ENCODE data around the gene ADRA1B.

ADRA1B gene

GRCh38 chr5:159886296-159886695 lies 30.0 kb upstream of the ADRA1B start:
- Histone ChIP-seq H3K36me3 (ENCODE audit: control insufficient read depth in 2 of 2, insufficient read depth in 2 of 2, low read length in 2 of 2) (no peaks in the 10 kb centered on the region), H3K9ac (ENCODE audit: low read length in 2 of 2) (no peak overlapping the region), H3K9me3 (ENCODE audit: control insufficient read depth in 2 of 2, low read length in 2 of 2) (no peaks in the 10 kb centered on the region), H3K27me3 (ENCODE audit: control insufficient read depth in 1 of 2, insufficient read depth in 2 of 2, low read length in 2 of 2) (no peaks in the 10 kb centered on the region), H3K4me3 (ENCODE audit: low read length in 2 of 2) (no peak overlapping the region), H3K4me1 (ENCODE audit: control insufficient read depth, insufficient read depth, low read length) (no peaks in the 10 kb centered on the region), H3K27ac (ENCODE audit: low read length) (no peak overlapping the region)

GRCh38 chr5:159887050-159887449 lies 29.2 kb upstream of the ADRA1B start:
- H3K36me3 ChIP-seq (ENCODE audit: control insufficient read depth in 2 of 2, insufficient read depth in 2 of 2, low read length in 2 of 2): no peaks in the 10 kb centered on the region

GRCh38 chr5:159888860-159889259 lies 27.4 kb upstream of the ADRA1B start:
- Histone ChIP-seq H3K4me1 (ENCODE audit: control insufficient read depth, insufficient read depth, low read length) (no peaks in the 10 kb centered on the region), H3K4me3 (ENCODE audit: low read length in 2 of 2) (no peak overlapping the region), H3K9me3 (ENCODE audit: control insufficient read depth in 2 of 2, low read length in 2 of 2) (no peaks in the 10 kb centered on the region), H3K36me3 (ENCODE audit: control insufficient read depth in 2 of 2, insufficient read depth in 2 of 2, low read length in 2 of 2) (no peaks in the 10 kb centered on the region), H3K27me3 (ENCODE audit: control insufficient read depth in 1 of 2, insufficient read depth in 2 of 2, low read length in 2 of 2) (no peaks in the 10 kb centered on the region), H3K27ac (ENCODE audit: low read length) (no peak overlapping the region), H3K9ac (ENCODE audit: low read length in 2 of 2) (no peak overlapping the region)

More at GRCh38 chr5:159887050-159887449, 29.2 kb upstream of the ADRA1B start:
- Histone ChIP-seq H3K27me3 (ENCODE audit: control insufficient read depth in 1 of 2, insufficient read depth in 2 of 2, low read length in 2 of 2) (no peaks in the 10 kb centered on the region), H3K4me3 (ENCODE audit: low read length in 2 of 2) (no peak overlapping the region), H3K27ac (ENCODE audit: low read length) (no peak overlapping the region), H3K9ac (ENCODE audit: low read length in 2 of 2) (no peak overlapping the region), H3K4me1 (ENCODE audit: control insufficient read depth, insufficient read depth, low read length) (no peaks in the 10 kb centered on the region), H3K9me3 (ENCODE audit: control insufficient read depth in 2 of 2, low read length in 2 of 2) (no peaks in the 10 kb centered on the region)

- Histone ChIP-seq H3K36me3 (ENCODE audit: control insufficient read depth in 2 of 2, insufficient read depth in 2 of 2, low read length in 2 of 2) (no peaks in the 10 kb centered on the region), H3K27me3 (ENCODE audit: control insufficient read depth in 1 of 2, insufficient read depth in 2 of 2, low read length in 2 of 2) (no peaks in the 10 kb centered on the region), H3K4me1 (ENCODE audit: control insufficient read depth, insufficient read depth, low read length) (no peaks in the 10 kb centered on the region), H3K9ac (ENCODE audit: low read length in 2 of 2) (no peak overlapping the region), H3K9me3 (ENCODE audit: control insufficient read depth in 2 of 2, low read length in 2 of 2) (no peaks in the 10 kb centered on the region), H3K27ac (ENCODE audit: low read length) (no peak overlapping the region), H3K4me3 (ENCODE audit: low read length in 2 of 2) (no peak overlapping the region)
Measured at GRCh38 chr5:159890141-159890540, 26.1 kb upstream of the ADRA1B start.

- H3K27me3 ChIP-seq (ENCODE audit: control insufficient read depth in 1 of 2, insufficient read depth in 2 of 2, low read length in 2 of 2): no peaks in the 10 kb centered on the region
- H3K4me1 ChIP-seq (ENCODE audit: control insufficient read depth, insufficient read depth, low read length): no peaks in the 10 kb centered on the region
- no peaks in the 10 kb centered on the region for H3K9me3 ChIP-seq (ENCODE audit: control insufficient read depth in 2 of 2, low read length in 2 of 2)
- H3K4me3 ChIP-seq (ENCODE audit: low read length in 2 of 2): no peak overlapping the region
- H3K9ac ChIP-seq (ENCODE audit: low read length in 2 of 2): no peak overlapping the region
- H3K36me3 ChIP-seq (ENCODE audit: control insufficient read depth in 2 of 2, insufficient read depth in 2 of 2, low read length in 2 of 2): no peaks in the 10 kb centered on the region
- H3K27ac ChIP-seq (ENCODE audit: low read length): no peak overlapping the region
Measured at GRCh38 chr5:159891371-159891770, 24.9 kb upstream of the ADRA1B start.

- Histone ChIP-seq H3K9me3 (ENCODE audit: control insufficient read depth in 2 of 2, low read length in 2 of 2) (no peaks in the 10 kb centered on the region), H3K27ac (ENCODE audit: low read length) (no peak overlapping the region), H3K27me3 (ENCODE audit: control insufficient read depth in 1 of 2, insufficient read depth in 2 of 2, low read length in 2 of 2) (no peaks in the 10 kb centered on the region), H3K9ac (ENCODE audit: low read length in 2 of 2) (no peak overlapping the region), H3K4me3 (ENCODE audit: low read length in 2 of 2) (no peak overlapping the region), H3K4me1 (ENCODE audit: control insufficient read depth, insufficient read depth, low read length) (no peaks in the 10 kb centered on the region), H3K36me3 (ENCODE audit: control insufficient read depth in 2 of 2, insufficient read depth in 2 of 2, low read length in 2 of 2) (no peaks in the 10 kb centered on the region)
Measured at GRCh38 chr5:159893040-159893695, 23.1 kb upstream of the ADRA1B start.

GRCh38 chr5:159894149-159894720 lies 22.0 kb upstream of the ADRA1B start:
- no peak overlapping the region for H3K9ac ChIP-seq (ENCODE audit: low read length in 2 of 2)
- H3K27ac ChIP-seq (ENCODE audit: low read length): no peak overlapping the region
- no peak overlapping the region for H3K4me3 ChIP-seq (ENCODE audit: low read length in 2 of 2)
- H3K27me3 ChIP-seq (ENCODE audit: control insufficient read depth in 1 of 2, insufficient read depth in 2 of 2, low read length in 2 of 2): no peaks in the 10 kb centered on the region
- H3K9me3 ChIP-seq (ENCODE audit: control insufficient read depth in 2 of 2, low read length in 2 of 2): no peaks in the 10 kb centered on the region
- no peaks in the 10 kb centered on the region for H3K36me3 ChIP-seq (ENCODE audit: control insufficient read depth in 2 of 2, insufficient read depth in 2 of 2, low read length in 2 of 2)
- no peaks in the 10 kb centered on the region for H3K4me1 ChIP-seq (ENCODE audit: control insufficient read depth, insufficient read depth, low read length)

GRCh38 chr5:159897786-159898393 lies 18.4 kb upstream of the ADRA1B start:
- Histone ChIP-seq H3K9me3 (ENCODE audit: control insufficient read depth in 2 of 2, low read length in 2 of 2) (no peaks in the 10 kb centered on the region), H3K9ac (ENCODE audit: low read length in 2 of 2) (no peak overlapping the region), H3K36me3 (ENCODE audit: control insufficient read depth in 2 of 2, insufficient read depth in 2 of 2, low read length in 2 of 2) (no peaks in the 10 kb centered on the region), H3K4me1 (ENCODE audit: control insufficient read depth, insufficient read depth, low read length) (no peaks in the 10 kb centered on the region), H3K27ac (ENCODE audit: low read length) (no peak overlapping the region), H3K27me3 (ENCODE audit: control insufficient read depth in 1 of 2, insufficient read depth in 2 of 2, low read length in 2 of 2) (no peaks in the 10 kb centered on the region), H3K4me3 (ENCODE audit: low read length in 2 of 2) (no peak overlapping the region)

GRCh38 chr5:159899067-159900049 lies 16.9 kb upstream of the ADRA1B start:
- Histone ChIP-seq H3K27ac (ENCODE audit: low read length) (no peak overlapping the region), H3K4me1 (ENCODE audit: control insufficient read depth, insufficient read depth, low read length) (no peaks in the 10 kb centered on the region), H3K36me3 (ENCODE audit: control insufficient read depth in 2 of 2, insufficient read depth in 2 of 2, low read length in 2 of 2) (no peaks in the 10 kb centered on the region), H3K9me3 (ENCODE audit: control insufficient read depth in 2 of 2, low read length in 2 of 2) (no peaks in the 10 kb centered on the region), H3K27me3 (ENCODE audit: control insufficient read depth in 1 of 2, insufficient read depth in 2 of 2, low read length in 2 of 2) (no peaks in the 10 kb centered on the region), H3K9ac (ENCODE audit: low read length in 2 of 2) (no peak overlapping the region), H3K4me3 (ENCODE audit: low read length in 2 of 2) (no peak overlapping the region)

GRCh38 chr5:159901308-159901707 lies 15.0 kb upstream of the ADRA1B start:
- Histone ChIP-seq H3K27ac (ENCODE audit: low read length) (no peak overlapping the region), H3K9me3 (ENCODE audit: control insufficient read depth in 2 of 2, low read length in 2 of 2) (no peaks in the 10 kb centered on the region)

More at GRCh38 chr5:159901308-159901707, 15.0 kb upstream of the ADRA1B start:
- Histone ChIP-seq H3K9ac (ENCODE audit: low read length in 2 of 2) (no peak overlapping the region), H3K4me1 (ENCODE audit: control insufficient read depth, insufficient read depth, low read length) (no peaks in the 10 kb centered on the region), H3K36me3 (ENCODE audit: control insufficient read depth in 2 of 2, insufficient read depth in 2 of 2, low read length in 2 of 2) (no peaks in the 10 kb centered on the region), H3K4me3 (ENCODE audit: low read length in 2 of 2) (no peak overlapping the region), H3K27me3 (ENCODE audit: control insufficient read depth in 1 of 2, insufficient read depth in 2 of 2, low read length in 2 of 2) (no peaks in the 10 kb centered on the region)

Measured in stomach smooth muscle (tissue), 2 donors.